A549 (cell line): ENCODE measurements around the gene EEF1A1.
"Not testable (repeated sequence)": the region's sequence is repeated elsewhere in the genome, so short reads cannot be mapped to it uniquely, and the experiment has no call there.

Experiments
- ESRRA ChIP-seq: fragments of 150-350 bp; IDR thresholded peaks from 2 replicates; pipeline ENCODE4 v1.6.1; 2014; ENCODE audit warnings: mild to moderate bottlenecking, low read length, borderline replicate concordance
- MYC ChIP-seq: IDR thresholded peaks from 2 replicates; pipeline ENCODE4 v1.6.1; 2012; ENCODE audit warnings: mild to moderate bottlenecking, inconsistent platforms, low read length, improper control_type of control experiment, borderline replicate concordance
- NFE2L2 ChIP-seq: fragments of 150-350 bp; conservative IDR thresholded peaks from 2 replicates; pipeline ENCODE4 v1.6.1; 2014; ENCODE audit warnings: low read length
- POLR2A ChIP-seq: IDR thresholded peaks from 2 replicates; pipeline ENCODE4 v1.6.1; 2012; ENCODE audit warnings: mild to moderate bottlenecking, low read length
- SMC3 ChIP-seq: fragments of >200 bp; sonication (Bioruptor Twin); formaldehyde crosslinking; IDR thresholded peaks from 3 replicates; pipeline ENCODE4 v1.6.1; 2018; ENCODE audit warnings: inconsistent platforms
- TF ChIP-seq, protein P1 (sequence below): fragments of 150-350 bp; IDR thresholded peaks from 2 replicates; pipeline ENCODE4 v1.6.1; 2014; ENCODE audit warnings: low read depth, mild to moderate bottlenecking, low read length
- TF ChIP-seq, protein P2 (sequence below): fragments of >200 bp; sonication (Bioruptor Twin); formaldehyde crosslinking; IDR thresholded peaks from 3 replicates; pipeline ENCODE4 v1.5.1; 2016
- TF ChIP-seq, protein P3 (sequence below): fragments of >200 bp; sonication (Bioruptor Twin); formaldehyde crosslinking; IDR thresholded peaks from 3 replicates; pipeline ENCODE4 v1.6.1; 2016

GRCh38 chr6:73559399-73559794 is 38.6 kb upstream of the EEF1A1 start:
- not testable (repeated sequence) for TF ChIP-seq SMC3, NFE2L2, MYC, POLR2A, ESRRA
- TF ChIP-seq, protein P1, sequence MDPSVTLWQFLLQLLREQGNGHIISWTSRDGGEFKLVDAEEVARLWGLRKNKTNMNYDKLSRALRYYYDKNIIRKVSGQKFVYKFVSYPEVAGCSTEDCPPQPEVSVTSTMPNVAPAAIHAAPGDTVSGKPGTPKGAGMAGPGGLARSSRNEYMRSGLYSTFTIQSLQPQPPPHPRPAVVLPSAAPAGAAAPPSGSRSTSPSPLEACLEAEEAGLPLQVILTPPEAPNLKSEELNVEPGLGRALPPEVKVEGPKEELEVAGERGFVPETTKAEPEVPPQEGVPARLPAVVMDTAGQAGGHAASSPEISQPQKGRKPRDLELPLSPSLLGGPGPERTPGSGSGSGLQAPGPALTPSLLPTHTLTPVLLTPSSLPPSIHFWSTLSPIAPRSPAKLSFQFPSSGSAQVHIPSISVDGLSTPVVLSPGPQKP: not testable (repeated sequence)
- TF ChIP-seq, protein P2, sequence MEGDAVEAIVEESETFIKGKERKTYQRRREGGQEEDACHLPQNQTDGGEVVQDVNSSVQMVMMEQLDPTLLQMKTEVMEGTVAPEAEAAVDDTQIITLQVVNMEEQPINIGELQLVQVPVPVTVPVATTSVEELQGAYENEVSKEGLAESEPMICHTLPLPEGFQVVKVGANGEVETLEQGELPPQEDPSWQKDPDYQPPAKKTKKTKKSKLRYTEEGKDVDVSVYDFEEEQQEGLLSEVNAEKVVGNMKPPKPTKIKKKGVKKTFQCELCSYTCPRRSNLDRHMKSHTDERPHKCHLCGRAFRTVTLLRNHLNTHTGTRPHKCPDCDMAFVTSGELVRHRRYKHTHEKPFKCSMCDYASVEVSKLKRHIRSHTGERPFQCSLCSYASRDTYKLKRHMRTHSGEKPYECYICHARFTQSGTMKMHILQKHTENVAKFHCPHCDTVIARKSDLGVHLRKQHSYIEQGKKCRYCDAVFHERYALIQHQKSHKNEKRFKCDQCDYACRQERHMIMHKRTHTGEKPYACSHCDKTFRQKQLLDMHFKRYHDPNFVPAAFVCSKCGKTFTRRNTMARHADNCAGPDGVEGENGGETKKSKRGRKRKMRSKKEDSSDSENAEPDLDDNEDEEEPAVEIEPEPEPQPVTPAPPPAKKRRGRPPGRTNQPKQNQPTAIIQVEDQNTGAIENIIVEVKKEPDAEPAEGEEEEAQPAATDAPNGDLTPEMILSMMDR: not testable (repeated sequence)
- TF ChIP-seq, protein P3, sequence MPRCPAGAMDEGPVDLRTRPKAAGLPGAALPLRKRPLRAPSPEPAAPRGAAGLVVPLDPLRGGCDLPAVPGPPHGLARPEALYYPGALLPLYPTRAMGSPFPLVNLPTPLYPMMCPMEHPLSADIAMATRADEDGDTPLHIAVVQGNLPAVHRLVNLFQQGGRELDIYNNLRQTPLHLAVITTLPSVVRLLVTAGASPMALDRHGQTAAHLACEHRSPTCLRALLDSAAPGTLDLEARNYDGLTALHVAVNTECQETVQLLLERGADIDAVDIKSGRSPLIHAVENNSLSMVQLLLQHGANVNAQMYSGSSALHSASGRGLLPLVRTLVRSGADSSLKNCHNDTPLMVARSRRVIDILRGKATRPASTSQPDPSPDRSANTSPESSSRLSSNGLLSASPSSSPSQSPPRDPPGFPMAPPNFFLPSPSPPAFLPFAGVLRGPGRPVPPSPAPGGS: not testable (repeated sequence)
